GM12878 (cell line): Measurements from ENCODE around the gene CWF19L1. TPM values are rescaled to one million over a fixed set of nuclear protein-coding genes. Genes with fewer than 3 reads are reported as not detected.
A peak's percentile ranks its signal among the peaks of the same experiment; 100 is the strongest.

Experiments
- ATF7 ChIP-seq: fragments of 450-650 bp; IDR thresholded peaks from 2 replicates; pipeline ENCODE4 v1.6.1; 2016; ENCODE audit warnings: low read depth, mild to moderate bottlenecking
- CREB1 ChIP-seq: IDR thresholded peaks from 2 replicates; pipeline ENCODE4 v1.6.1; 2012; ENCODE audit warnings: low read depth, mild to moderate bottlenecking, inconsistent platforms
- CUX1 ChIP-seq: IDR thresholded peaks from 2 replicates; pipeline ENCODE4 v1.6.1; 2012; ENCODE audit warnings: improper control_type of control experiment, low read depth, low read length; ENCODE audit not compliant: insufficient replicate concordance
- DPF2 ChIP-seq: fragments of 450-650 bp; IDR thresholded peaks from 2 replicates; pipeline ENCODE4 v1.6.1; 2017; ENCODE audit warnings: mild to moderate bottlenecking
- EZH2 ChIP-seq: IDR thresholded peaks from 2 replicates; pipeline ENCODE4 v1.6.1; 2012; ENCODE audit warnings: low read depth, mild to moderate bottlenecking, control low read depth, inconsistent platforms, low read length, borderline replicate concordance; ENCODE audit not compliant: control insufficient read depth
- HCFC1 ChIP-seq: fragments of 150-350 bp; IDR thresholded peaks from 2 replicates; pipeline ENCODE4 v1.6.1; 2014; ENCODE audit warnings: low read length
- IKZF1 ChIP-seq: fragments of 450-650 bp; conservative IDR thresholded peaks from 2 replicates; pipeline ENCODE4 v1.6.1; 2017; ENCODE audit warnings: antibody characterized with exemption, mild to moderate bottlenecking
- MEF2B ChIP-seq: fragments of 450-650 bp; IDR thresholded peaks from 2 replicates; pipeline ENCODE4 v1.6.1; 2018; ENCODE audit warnings: mild to moderate bottlenecking, moderate library complexity; ENCODE audit not compliant: partially characterized antibody, poor library complexity, severe bottlenecking
- MTA2 ChIP-seq: fragments of 450-650 bp; IDR thresholded peaks from 2 replicates; pipeline ENCODE4 v1.6.1; 2016; ENCODE audit warnings: low read depth, mild to moderate bottlenecking, moderate library complexity
- NR2F1 ChIP-seq: fragments of 450-650 bp; conservative IDR thresholded peaks from 2 replicates; pipeline ENCODE4 v1.6.1; 2017; ENCODE audit warnings: mild to moderate bottlenecking
- RAD51 ChIP-seq: fragments of 450-650 bp; IDR thresholded peaks from 2 replicates; pipeline ENCODE4 v1.6.1; 2016; ENCODE audit warnings: moderate library complexity, mild to moderate bottlenecking, inconsistent platforms
- RELA ChIP-seq: fragments of 450-650 bp; IDR thresholded peaks from 2 replicates; pipeline ENCODE4 v1.8.0; 2014; ENCODE audit warnings: borderline replicate concordance; ENCODE audit not compliant: partially characterized antibody
- SIX5 ChIP-seq: IDR thresholded peaks from 2 replicates; pipeline ENCODE4 v1.6.1; 2011; ENCODE audit warnings: mild to moderate bottlenecking, low read depth, low read length, moderate library complexity; ENCODE audit not compliant: severe bottlenecking
- ZBTB40 ChIP-seq: fragments of 450-650 bp; IDR thresholded peaks from 2 replicates; pipeline ENCODE4 v1.6.1; 2016; ENCODE audit warnings: mild to moderate bottlenecking, moderate library complexity, borderline replicate concordance
- ZNF687 ChIP-seq: fragments of 450-650 bp; IDR thresholded peaks from 2 replicates; pipeline ENCODE4 v1.6.1; 2017; ENCODE audit warnings: mild to moderate bottlenecking, moderate library complexity
- polyA plus RNA-seq, 11 experiments: library from polyadenylated mRNA; depleted of rRNA in 4 of 11; unstranded in 6 of 11; stranded (reverse) in 5 of 11; fragments of >200 nt; fragmentation: Nextera tagmentation in 4 of 11; fragmentation: Illumina TruSeq in 1 of 11; extraction: Ambion mirVana in 4 of 11; extraction: Trizol in 1 of 11; gene quantifications; 1 replicate in 1 of 11; 2 replicates in 10 of 11; pipeline versions ENCODE4 v1.2.1 to v1.2.3, GENCODE V29; 2011 to 2016; ENCODE audit warnings: inconsistent platforms in 2 of 11, missing spikeins in 2 of 11, low read depth in 1 of 11
- total RNA-seq, 4 experiments: library from RNA; depleted of rRNA in 3 of 4; stranded (reverse); fragments of >200 nt in 3 of 4; fragmentation: Illumina TruSeq in 1 of 4; extraction: Trizol in 1 of 4; gene quantifications; 2 replicates each; pipeline versions ENCODE4 v1.2.1 to v1.2.3, GENCODE V29; 2013 to 2021

The CWF19L1 gene
- total and polyA plus RNA-seq, 10 of the 15 experiments (the other 5 are each of a cell fraction or from before 2014, with no cell fraction given): 30.2 to 51.7 (median 38.1) TPM

GRCh38 chr10:100267239-100268104 is at the start of gene CWF19L1 (continued):
- TF ChIP-seq CUX1 (no peak), IKZF1 (peak; percentile 99), RELA (peak; percentile 81), RAD51 (0 out of 2 replicates have a peak, but pooled peaks have one; percentile 13), ZNF687 (no peak), CREB1 (peak; percentile 98), MTA2 (peak; percentile 42), ZBTB40 (peak; percentile 31; the same call in 1 of the 2 replicates), HCFC1 (peak; percentile 74), SIX5 (peak; percentile 55), ATF7 (peak; percentile 66), DPF2 (0 out of 2 replicates have a peak, but pooled peaks have one; percentile 28), NR2F1 (0 out of 2 replicates have a peak, but pooled peaks have one; percentile 13), MEF2B (peak; percentile 23), EZH2 (no peak)
